HG02943 (cell line): Measurements from ENCODE around the gene TMEM107.
"Not testable (repeated sequence)": the region's sequence is repeated elsewhere in the genome, so short reads cannot be mapped to it uniquely, and the experiment has no call there.

ENCODE experiments used
- ATAC-seq: cut with Tn5 transposase; IDR thresholded peaks from one replicate; pipeline ENCODE4 v1.9.1; 2021; ENCODE audit warnings: mild to moderate bottlenecking, low read depth, moderate library complexity; ENCODE audit not compliant: unreplicated experiment

TMEM107 gene

DNA sequence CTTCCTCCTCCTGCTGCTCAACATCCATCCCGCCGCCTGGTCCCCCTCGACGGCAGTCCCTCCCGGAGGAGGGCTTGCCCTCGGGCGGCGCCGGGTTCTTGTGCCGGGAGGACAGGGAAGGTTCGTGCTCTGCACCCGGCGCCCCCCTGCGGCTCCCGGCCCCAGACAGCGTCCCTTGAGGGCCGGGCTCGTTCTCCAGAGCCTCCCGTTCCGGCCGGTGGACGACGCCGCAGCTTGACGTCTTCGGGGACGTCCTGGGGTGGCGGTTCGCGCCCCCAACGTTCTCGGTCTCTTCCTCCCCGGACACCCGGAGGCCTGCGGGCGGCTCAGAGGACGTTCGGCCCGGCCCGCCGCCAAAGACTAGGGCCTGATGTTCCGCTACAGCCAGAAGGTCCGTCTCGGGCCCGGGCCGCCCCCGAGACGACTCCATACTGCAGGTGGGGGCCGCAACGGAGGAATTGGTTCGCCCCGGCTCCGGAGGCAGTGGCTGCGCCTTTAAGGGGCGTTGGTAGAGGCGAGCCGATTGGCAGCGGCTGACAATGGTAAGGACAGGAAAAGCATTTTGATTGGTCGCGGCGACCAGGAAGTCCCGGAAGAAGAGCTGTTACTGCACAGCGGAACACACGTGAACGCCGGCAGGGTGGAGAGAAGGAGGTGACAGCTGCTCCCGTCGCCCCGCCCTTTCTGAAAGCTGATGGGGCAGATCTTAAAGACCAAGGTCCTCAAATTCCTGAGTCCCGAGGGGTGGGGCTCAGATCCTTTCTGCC is 13.7 kb upstream of the TMEM107 start, which contains the start of gene BORCS6:
BORCS6 (minus strand) TSS at position 470 of the 767 bp plus-strand sequence; CDS start at position 430, 40 bp downstream.
- ATAC-seq: peak; percentile 59

DNA sequence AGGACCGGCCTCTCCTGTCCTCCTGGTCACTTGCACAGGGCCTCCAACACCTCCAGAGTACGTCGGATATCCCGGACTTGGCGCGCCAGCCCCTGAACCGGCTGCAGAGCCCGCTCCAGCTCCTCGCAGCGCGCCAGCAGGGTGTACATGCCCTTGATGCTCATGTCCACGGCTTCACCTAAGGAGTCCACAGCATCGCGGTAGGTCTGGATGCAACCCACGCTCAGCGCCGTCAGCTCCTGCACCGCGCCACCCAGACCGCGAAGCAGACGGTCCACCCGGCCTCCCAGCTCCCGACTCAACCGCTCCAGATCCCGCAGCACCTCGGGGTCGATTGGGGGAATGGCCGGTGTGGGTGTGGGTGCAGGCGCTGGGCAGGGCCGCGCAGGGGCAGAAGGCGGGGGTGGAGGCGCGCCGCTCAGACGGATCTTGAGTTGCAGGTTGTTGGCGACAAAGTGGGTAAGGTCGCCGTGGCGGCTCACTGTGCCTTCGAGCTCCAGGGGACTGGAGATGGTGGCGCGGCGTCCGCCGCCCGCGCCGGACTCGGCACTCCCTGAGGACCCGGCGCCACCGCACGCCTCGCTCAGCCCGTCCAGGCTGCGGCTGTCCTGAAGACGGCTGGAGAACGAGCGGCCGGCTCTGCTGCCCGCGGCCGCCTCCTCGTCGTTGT is 13.0 kb upstream of the TMEM107 start:
- no peak for ATAC-seq

DNA sequence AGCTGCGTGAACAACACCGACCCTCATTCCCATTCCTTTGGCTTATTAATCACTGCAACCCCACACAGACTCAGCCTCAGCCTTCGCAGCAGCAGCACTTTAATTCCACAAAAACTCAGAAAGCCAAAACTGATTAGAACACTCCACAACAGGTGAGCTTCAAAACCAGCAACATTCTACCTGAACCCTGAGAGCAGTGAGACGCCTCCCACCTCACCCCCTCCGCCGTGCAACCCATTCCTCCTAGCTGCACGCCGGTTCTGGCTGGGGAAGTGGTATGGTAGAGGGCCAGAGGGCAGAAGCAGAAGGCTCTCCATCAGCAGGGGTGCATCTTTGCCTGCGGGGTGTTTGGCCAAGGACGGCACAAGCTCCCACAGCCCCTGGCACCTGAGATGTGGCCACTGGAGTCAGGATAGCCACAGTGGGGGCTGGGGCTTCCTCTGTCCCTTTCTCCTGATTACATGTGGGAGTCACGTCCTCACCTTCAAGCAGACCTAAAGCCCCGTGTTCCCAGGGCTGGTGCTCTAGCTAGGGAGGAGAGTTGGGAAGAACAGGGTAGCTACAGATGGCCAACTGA is 12.2 kb upstream of the TMEM107 start:
- ATAC-seq: no peak

DNA sequence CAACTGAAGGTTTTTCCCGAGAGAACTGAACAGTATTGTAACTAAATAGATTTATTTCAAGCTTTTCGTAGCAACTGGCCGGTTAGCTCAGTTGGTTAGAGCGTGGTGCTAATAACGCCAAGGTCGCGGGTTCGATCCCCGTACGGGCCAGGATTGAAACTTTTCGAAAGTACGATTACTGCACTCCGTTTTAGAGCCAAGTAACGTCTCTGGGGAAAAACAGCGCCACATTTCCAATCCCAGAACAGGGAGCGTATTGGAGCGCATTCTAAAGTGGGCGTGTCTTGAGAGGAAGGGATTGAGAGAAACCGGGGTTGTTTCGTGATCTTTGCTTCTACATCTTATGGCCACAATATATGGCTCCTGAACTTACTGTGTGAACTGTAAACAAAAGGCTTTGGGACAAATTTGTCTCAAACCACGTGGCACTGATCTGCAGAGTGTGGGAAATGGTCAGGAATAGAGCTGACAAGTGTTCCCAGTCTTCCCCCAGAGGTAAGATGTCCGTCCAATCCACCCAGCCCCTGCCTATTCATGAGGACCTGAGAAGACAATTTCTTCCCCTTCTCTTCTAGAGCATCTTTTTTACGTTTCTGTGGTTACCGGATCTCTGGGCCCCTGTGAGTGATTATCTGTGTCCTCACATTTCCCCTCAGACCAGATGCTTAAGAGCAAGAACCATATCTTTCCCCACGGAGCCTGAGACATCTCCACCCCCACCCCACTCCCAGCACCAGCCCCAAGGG is 11.5 kb upstream of the TMEM107 start:
- ATAC-seq: no peak

DNA sequence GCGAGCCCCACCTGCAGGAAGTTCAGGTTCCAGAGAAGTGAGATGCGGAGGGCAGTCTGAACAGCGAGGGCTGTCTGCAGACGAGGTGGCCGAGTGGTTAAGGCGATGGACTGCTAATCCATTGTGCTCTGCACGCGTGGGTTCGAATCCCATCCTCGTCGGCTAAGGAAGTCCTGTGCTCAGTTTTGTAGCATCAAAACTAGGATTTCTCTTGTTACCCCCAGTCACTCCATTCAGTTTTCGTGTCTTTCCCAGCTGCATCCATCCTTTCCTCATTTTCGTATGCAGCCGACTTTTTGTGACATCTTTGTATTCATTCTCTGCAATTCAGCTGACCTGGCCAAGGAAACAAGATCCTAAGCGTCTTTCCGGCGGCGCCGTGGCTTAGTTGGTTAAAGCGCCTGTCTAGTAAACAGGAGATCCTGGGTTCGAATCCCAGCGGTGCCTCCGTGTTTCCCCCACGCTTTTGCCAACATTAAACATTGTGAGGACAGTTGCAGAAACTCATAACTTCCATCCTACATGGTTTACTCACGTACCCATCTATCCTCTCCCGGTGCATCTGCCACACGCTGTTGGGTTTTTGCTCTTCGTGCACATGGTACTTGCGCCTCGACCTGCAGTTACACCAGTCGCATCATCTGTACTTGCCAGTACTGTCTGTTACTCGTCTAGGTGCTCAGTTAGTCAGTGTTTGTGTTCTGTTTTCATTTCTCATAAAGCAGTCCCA is 10.8 kb upstream of the TMEM107 start:
- no peak for ATAC-seq

DNA sequence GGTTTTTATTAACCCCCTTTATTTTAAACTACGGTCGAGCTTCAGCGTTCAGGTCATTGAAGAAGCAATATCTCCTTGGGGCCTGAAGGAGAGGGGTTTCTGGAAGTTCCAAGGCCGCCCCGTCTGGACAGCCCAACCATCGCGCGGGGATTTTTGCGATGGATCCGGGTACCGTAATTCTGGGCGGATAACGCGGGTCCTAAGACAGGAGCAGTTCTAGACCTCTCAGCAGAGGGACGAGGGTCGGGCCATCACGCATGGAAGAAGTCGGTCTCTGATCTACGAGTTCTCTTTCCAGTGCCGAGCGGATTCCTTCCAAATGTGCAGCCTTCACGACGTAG is 10.2 kb upstream of the TMEM107 start:
- ATAC-seq: no peak

DNA sequence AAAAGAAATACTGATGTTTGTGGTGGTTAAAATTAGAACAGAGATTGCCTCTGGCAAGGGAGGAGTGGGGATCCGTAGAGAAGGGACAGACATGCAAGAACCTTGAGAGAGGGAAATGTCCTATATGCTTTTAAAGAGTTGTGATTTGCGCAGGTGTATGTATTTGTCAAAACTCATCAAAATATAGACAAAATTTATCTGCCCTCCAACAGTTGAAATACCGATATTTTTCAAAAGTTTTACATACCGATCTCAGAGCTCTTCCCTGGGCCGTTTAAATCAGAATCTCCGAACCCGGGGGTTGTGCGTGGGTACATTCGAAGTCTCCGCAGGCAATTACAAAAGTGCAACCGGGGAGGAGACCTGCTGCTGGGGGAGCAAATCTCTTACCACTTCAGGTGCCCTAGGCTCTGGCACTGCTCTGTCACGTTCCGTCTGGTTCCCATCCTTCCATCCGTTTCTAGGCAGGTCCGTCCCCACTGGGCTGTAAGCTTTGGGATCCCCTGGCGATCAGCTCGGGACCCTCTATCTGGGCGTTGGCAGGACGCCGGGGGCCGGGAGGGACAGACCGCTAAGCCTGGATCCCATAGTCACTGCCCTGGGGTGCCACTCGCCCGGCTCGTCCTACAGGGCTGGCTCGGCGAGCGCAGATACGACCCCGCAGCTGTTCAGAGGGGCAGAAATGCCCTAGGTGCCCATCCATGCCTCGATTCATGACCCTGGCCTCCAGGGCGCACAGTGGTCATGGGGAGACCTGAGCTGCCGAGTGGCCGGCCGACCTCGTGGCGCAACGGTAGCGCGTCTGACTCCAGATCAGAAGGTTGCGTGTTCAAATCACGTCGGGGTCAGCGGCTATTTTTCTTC is 9.6 kb upstream of the TMEM107 start:
- ATAC-seq: no peak

DNA sequence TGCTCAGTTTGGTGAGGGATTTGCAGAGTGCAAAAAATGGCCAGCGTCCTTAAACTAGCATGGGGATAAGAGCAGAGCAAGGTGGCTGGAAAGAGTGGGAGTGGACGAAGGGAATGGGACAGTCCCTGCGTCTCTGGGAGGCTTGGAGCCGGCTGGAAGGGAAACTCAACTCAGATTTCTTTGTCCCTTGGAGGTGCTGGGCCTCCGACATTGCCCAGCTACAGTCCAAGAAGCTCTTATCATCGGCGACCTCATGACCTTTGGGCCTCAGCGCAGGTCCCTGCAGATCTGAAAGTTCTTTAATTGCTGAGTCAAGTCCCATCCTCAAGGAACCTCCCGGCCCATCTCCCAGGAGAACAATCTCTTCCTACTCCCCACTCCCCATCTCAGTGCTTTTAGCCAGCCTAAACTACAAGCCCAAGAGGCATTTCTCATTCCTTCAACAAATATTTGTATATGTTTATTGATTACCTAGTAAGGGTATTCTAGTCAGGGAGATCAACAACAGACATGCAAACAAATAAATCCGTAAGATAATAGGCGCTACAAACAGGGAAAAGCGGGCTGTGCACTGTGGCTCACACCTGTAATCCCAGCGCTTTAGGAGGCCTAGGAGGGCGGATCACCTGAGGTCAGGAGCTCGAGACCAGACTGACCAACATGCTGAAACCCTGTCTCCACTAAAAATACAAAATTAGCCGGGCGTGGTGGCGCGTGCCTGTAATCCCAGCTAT is 985 bp upstream of the TMEM107 start:
- ATAC-seq: no peak

DNA sequence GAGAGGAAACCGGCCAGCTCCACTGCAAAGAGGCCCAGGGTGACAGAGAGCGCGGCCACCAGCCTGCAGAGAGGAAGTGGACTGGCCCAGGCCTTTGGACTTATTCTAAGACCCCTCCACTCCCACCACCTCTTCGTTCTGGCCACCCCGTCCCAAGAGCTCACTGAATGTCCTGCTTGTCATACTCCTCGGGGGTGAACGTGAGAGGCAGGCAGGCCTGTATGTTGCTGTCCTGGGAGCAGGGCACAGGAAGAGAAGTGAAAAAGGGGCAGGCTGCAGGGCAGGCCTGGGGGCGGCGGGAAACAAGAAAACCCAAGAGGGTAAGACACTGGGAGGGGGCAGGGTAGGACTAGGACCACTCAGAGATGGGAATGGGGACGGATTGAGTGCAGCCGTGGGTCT is 384 bp downstream of the TMEM107 start:
- no peak for ATAC-seq

DNA sequence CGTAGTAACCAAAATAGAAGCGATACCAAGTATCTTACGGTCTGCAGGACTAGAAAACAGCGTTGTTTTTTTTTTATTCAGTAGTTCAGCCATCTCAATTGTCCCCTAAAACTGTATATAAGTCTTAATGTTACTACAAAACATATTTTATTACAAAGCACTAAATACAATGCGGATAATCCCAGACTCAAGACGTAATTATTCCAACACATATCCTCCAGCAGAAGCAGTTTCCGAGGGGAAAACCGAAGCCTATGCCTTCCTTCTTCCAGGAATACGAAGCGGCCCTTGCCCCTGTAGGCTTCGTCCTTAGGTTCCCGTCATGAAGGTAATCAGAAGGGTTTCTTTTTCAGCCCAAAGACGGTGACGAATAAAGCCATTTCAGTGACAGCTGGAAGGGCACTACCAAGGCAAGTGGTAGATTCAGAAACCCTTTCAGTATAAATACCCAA is 2.3 kb downstream of the TMEM107 start:
- no peak for ATAC-seq

DNA sequence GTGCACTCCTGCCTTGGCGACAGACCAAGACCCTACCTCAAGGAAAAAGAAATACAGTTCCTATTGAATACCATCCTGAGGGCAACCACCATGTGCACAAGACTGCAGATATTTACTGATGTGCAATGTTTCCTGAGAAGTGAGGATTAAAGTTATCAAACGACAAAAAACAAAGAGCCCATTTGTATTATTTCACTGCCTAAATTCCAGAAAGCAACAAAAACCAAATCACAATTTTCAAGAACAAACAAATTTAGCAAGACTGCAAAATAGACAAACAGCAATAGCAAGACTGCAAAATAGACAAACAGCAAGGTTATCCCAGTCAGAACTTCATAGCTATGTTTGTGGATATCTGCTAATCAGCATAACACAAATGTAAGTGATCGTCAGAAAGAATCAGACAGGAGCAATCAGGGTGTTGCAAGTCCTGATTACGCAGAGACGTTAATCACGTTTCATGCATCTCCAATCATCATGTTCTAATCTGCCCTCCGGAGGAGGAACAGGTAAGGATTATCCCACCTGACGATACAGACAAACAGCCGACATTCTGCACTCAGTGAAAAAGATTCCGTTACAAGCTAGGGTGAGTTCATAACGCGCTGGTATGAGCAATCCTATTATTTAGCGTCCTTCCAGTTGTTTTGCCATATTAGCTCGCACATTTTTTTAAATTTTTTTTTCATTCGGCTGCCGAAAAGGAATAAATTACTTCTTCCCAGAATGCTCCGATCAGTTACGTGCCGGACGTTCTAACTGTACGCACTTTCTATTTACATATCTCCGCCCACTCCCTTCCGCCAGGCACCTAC is 2.9 kb downstream of the TMEM107 start:
- ATAC-seq: peak; percentile 66

DNA sequence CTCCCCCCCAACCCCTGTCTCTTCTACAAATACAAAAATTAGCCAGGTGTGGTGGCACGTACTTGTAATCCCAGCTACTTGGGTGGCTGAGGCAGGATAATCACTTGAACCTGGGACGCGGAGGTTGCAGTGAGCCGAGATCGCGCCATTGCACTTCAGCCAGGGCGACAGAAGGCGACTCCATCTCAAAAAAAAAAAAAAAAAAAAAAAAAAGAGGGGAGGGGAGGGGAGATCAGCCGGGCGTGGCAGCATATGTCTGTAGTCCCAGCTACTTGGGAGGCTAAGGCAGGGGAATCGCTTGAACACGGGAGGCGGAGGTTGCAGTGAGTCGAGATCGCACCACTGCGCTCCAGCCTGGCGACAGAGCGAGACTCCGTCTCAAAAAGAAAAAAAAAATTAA is 6.0 kb downstream of the TMEM107 start:
- ATAC-seq: not testable (repeated sequence)

DNA sequence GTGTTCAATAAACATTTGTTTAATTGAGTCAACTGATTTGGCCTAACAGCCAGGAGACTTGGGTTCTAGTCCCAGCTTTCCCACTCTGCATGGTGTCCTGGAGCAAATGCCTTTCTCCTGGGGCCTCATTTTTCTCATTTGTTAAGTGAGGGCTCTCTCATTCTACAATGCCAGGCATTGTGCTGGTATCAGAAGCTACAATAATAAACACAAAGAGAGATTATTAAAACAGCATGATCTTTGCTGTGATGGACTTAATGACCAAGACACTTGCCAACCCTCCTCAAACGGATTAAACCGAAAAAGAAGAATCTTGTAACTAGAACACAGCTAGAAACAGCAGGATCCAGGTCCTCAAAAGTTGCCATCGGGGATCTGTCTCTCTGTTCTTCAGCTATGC is 8.7 kb downstream of the TMEM107 start:
- no peak for ATAC-seq

DNA sequence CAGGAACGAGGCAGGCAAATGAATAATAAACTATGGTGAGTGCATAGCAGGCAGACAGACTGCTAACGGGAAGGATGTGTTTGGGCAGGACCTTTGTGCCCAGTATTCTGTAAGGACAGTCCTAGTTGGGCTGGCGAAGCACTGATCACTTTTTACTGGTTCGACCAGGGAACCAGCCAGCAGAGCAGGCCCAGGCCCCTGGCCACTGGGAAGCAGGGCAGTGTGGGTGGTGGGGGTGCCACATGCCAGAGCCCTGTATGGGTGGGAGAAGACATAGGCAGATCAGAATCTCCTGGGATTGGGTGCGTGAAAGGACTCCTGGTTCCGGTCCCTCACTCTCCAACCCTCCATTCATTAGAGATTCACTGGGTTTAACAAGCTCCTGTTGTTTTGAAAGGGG is 9.4 kb downstream of the TMEM107 start:
- ATAC-seq: no peak

DNA sequence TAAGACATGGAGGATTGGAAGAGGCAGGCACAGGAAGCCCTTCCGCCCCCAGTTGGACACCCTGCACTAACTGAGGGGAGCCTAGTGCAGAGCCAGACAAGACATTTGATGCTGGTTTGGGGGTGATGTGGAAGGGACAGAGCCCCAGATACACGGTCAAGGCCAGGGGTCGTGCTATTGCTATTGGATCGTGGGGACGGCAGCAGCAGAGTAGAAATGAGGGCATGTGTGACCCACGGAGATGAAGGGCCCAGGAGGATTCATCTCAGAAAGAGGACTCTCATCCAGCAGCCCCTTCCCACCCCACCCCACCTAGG is 11.4 kb downstream of the TMEM107 start:
- ATAC-seq: no peak

DNA sequence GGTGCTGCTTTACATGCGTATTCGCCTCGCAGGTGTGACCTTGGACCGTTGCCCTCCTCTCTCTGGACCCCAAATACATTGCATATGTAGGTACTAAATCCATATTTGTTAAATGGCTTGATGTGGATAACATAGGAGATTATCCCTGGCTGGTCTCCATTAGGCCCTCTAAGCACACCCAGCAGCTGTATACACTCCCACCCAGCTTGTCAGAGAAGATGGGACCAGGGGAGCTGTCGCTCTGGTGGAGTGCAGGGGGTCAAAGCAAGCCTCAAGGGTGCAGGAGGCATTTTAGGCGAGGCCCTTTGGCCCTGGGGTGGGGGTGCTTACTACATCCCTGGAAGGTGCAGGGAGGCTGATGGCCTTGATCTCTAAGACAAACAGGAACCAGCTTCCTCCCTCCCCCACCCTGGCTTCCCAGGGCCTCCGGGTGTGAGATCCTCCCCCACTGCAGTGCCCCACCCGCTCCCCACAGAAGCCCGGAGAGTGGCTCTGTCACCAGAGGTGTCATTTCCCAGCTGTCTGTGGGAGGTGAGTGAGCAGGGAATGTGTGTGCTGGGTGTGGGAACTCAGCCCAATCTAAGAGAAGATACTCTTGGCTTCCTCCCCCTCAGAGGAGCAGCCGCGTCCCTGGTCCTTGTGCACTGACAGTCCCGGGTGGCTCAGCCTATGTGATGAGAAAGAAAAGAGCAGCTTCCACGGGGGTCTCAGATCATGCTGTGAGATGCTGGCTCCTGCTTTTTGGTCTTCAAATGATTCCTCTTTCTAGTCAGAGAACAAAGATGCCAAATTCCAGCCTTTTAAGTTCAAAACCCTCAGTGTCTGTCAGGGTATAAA is 12.0 kb downstream of the TMEM107 start:
- no peak for ATAC-seq
